Right lobe of liver (tissue), 4 donors: Measurements from ENCODE around the gene DEF6.

Experiments used
- POLR2A ChIP-seq: fragments of 450-650 bp; IDR thresholded peaks from one replicate; pipeline ENCODE4 v1.6.1; 2017; ENCODE audit warnings: antibody characterized with exemption, mild to moderate bottlenecking
- TF ChIP-seq, protein P1 (sequence below), 4 donors: fragments of 200-600 bp in 3 of 4; fragments of 450-650 bp in 1 of 4; IDR thresholded peaks; one replicate each; pipeline versions ENCODE4 v1.5.1 to v1.8.0; 2016 to 2022; ENCODE audit warnings: antibody characterized with exemption in 4 of 4, mild to moderate bottlenecking in 2 of 4
- donor health status: DM: no; HTN: no; CAD: no.
- donor health status: DM: no; HTN: no; CAD: no.
- donor health status: DM: no; HTN: yes; CAD: no.

DNA sequence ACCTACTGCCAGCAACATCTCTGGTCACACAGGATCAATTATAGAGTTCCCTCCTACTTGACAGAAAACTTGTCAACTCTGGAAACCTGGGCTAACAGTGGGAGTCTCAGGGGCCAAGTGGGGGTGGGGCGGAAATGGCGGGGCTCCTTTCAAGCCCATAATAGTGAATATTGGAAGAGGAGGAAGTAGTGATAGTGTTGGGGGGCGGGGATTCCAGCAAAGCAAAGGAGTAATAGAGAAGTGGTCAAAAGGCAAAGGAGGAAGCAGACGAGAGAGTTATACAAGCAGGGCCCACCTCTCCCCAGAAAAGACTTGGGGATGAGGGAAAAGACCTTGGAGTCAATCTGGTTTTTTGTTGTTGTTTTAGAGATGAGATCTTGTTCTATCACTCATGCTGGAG lies 2.1 kb downstream of the DEF6 start:
- TF ChIP-seq, protein P1, sequence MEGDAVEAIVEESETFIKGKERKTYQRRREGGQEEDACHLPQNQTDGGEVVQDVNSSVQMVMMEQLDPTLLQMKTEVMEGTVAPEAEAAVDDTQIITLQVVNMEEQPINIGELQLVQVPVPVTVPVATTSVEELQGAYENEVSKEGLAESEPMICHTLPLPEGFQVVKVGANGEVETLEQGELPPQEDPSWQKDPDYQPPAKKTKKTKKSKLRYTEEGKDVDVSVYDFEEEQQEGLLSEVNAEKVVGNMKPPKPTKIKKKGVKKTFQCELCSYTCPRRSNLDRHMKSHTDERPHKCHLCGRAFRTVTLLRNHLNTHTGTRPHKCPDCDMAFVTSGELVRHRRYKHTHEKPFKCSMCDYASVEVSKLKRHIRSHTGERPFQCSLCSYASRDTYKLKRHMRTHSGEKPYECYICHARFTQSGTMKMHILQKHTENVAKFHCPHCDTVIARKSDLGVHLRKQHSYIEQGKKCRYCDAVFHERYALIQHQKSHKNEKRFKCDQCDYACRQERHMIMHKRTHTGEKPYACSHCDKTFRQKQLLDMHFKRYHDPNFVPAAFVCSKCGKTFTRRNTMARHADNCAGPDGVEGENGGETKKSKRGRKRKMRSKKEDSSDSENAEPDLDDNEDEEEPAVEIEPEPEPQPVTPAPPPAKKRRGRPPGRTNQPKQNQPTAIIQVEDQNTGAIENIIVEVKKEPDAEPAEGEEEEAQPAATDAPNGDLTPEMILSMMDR (IDR thresholded peaks at IDR 0.05) = no peak
- no peak for TF ChIP-seq POLR2A
